ENCODE results near the gene GAB3.

GRCh38 chrX:154797006-154797405, 46.1 kb upstream of the GAB3 start:
- TF ChIP-seq CTCF (conservative IDR thresholded peaks at IDR 0.05; ENCODE audit: low read length) = no peak
- no peak for TF ChIP-seq EZH2phosphoT487 (IDR thresholded peaks at IDR 0.05; ENCODE audit: borderline replicate concordance)

All from Loucy (cell line).